Stimulated activated effector memory CD8-positive, alpha-beta T cell treated with anti-CD3 and anti-CD28 coated beads, Interleukin-12 subunit alpha, Interleukin-12 subunit beta, amount 100 ng/mL, for 72 hours (primary cell): ENCODE data around the gene RBPMS2.
A peak's percentile ranks its signal among the peaks of the same experiment; 100 is the strongest.

Experiments
- ATAC-seq: fragments of 150-1000 bp; cut with Tn5 transposase; 2 replicates; pipeline ENCODE4 v1.10.0; 2021
- DNase-seq, 2 donors: peaks; one replicate each; pipeline ENCODE4 v3.0.0; 2021 to 2022; ENCODE audit warnings: low spot score in 2 of 2
- H3K27ac Mint-ChIP-seq: one replicate; pipeline ENCODE4 v1.8.0; 2022; ENCODE audit warnings: mild to moderate bottlenecking, mixed read lengths
- H3K36me3 Mint-ChIP-seq: one replicate; pipeline ENCODE4 v1.8.0; 2022; ENCODE audit warnings: mild to moderate bottlenecking, mixed read lengths
- H3K4me1 Mint-ChIP-seq: one replicate; pipeline ENCODE4 v1.8.0; 2022; ENCODE audit warnings: mixed read lengths
- H3K4me3 Mint-ChIP-seq: one replicate; pipeline ENCODE4 v1.8.0; 2022; ENCODE audit warnings: mild to moderate bottlenecking, mixed read lengths
- H3K9me3 Mint-ChIP-seq: one replicate; pipeline ENCODE4 v1.8.0; 2022; ENCODE audit warnings: mixed read lengths

Gene RBPMS2

GRCh38 chr15:64701482-64702184 is 73.8 kb downstream of the RBPMS2 start:
- H3K36me3 Mint-ChIP-seq = peaks cover 40% of the 10 kb centered on the region
- H3K4me3 Mint-ChIP-seq = peak overlapping the region; percentile 70
- no peak for ATAC-seq
- DNase-seq = no peak
- H3K27ac Mint-ChIP-seq = peak overlapping the region; percentile 92
- H3K9me3 Mint-ChIP-seq = no peaks in the 10 kb centered on the region
- H3K4me1 Mint-ChIP-seq = peaks cover 58% of the 10 kb centered on the region

GRCh38 chr15:64701051-64701450 is 74.3 kb downstream of the RBPMS2 start:
- peak overlapping the region; percentile 92 for H3K27ac Mint-ChIP-seq
- peaks cover 58% of the 10 kb centered on the region for H3K4me1 Mint-ChIP-seq
- peaks cover 44% of the 10 kb centered on the region for H3K36me3 Mint-ChIP-seq
- ATAC-seq = no peak
- H3K4me3 Mint-ChIP-seq = peak overlapping the region; percentile 70
- no peak for DNase-seq
- no peaks in the 10 kb centered on the region for H3K9me3 Mint-ChIP-seq

GRCh38 chr15:64699751-64700388 is 75.5 kb downstream of the RBPMS2 start:
- ATAC-seq (no peak), DNase-seq (no peak)
- peaks cover 58% of the 10 kb centered on the region for H3K4me1 Mint-ChIP-seq
- H3K9me3 Mint-ChIP-seq = no peaks in the 10 kb centered on the region
- peak overlapping the region; percentile 92 for H3K27ac Mint-ChIP-seq
- peak overlapping the region; percentile 70 for H3K4me3 Mint-ChIP-seq
- peaks cover 54% of the 10 kb centered on the region for H3K36me3 Mint-ChIP-seq

GRCh38 chr15:64698823-64699222 is 76.6 kb downstream of the RBPMS2 start:
- peak overlapping the region; percentile 70 for H3K4me3 Mint-ChIP-seq
- H3K9me3 Mint-ChIP-seq = no peaks in the 10 kb centered on the region
- peak overlapping the region; percentile 24 for H3K27ac Mint-ChIP-seq
- H3K4me1 Mint-ChIP-seq = peaks cover 58% of the 10 kb centered on the region
- DNase-seq = no peak
- ATAC-seq = no peak
- H3K36me3 Mint-ChIP-seq = peaks cover 64% of the 10 kb centered on the region

GRCh38 chr15:64697911-64698369 is 77.4 kb downstream of the RBPMS2 start:
- DNase-seq (peak; percentile 25 to 75), ATAC-seq (peak; percentile 88)
- no peaks in the 10 kb centered on the region for H3K9me3 Mint-ChIP-seq
- peaks cover 51% of the 10 kb centered on the region for H3K4me1 Mint-ChIP-seq
- H3K36me3 Mint-ChIP-seq = peaks cover 69% of the 10 kb centered on the region
- peak overlapping the region; percentile 24 for H3K27ac Mint-ChIP-seq
- H3K4me3 Mint-ChIP-seq = peak overlapping the region; percentile 70

- Mint-ChIP-seq H3K4me1 (peaks cover 41% of the 10 kb centered on the region), H3K9me3 (no peaks in the 10 kb centered on the region), H3K27ac (no peak overlapping the region), H3K36me3 (peaks cover 74% of the 10 kb centered on the region), H3K4me3 (no peak overlapping the region)
- no peak for ATAC-seq
- DNase-seq = no peak
Observed at GRCh38 chr15:64696481-64696880, 78.9 kb downstream of the RBPMS2 start.

GRCh38 chr15:64695561-64695992 is 79.8 kb downstream of the RBPMS2 start:
- no peak for DNase-seq
- Mint-ChIP-seq H3K4me3 (no peak overlapping the region), H3K36me3 (peaks cover 72% of the 10 kb centered on the region), H3K9me3 (no peaks in the 10 kb centered on the region), H3K27ac (no peak overlapping the region), H3K4me1 (peaks cover 32% of the 10 kb centered on the region)
- ATAC-seq = no peak

GRCh38 chr15:64694816-64695215 is 80.6 kb downstream of the RBPMS2 start:
- no peak for DNase-seq
- Mint-ChIP-seq H3K4me1 (peaks cover 24% of the 10 kb centered on the region), H3K36me3 (peaks cover 72% of the 10 kb centered on the region), H3K4me3 (no peak overlapping the region), H3K27ac (peak overlapping the region; percentile 72), H3K9me3 (no peaks in the 10 kb centered on the region)
- no peak for ATAC-seq

GRCh38 chr15:64693134-64693533 is 82.3 kb downstream of the RBPMS2 start:
- Mint-ChIP-seq H3K27ac (peak overlapping the region; percentile 45), H3K4me1 (peaks cover 7% of the 10 kb centered on the region), H3K4me3 (no peak overlapping the region), H3K36me3 (peaks cover 76% of the 10 kb centered on the region), H3K9me3 (no peaks in the 10 kb centered on the region)
- DNase-seq (no peak), ATAC-seq (no peak)

GRCh38 chr15:64691896-64692565 is 83.4 kb downstream of the RBPMS2 start:
- Mint-ChIP-seq H3K9me3 (no peaks in the 10 kb centered on the region), H3K36me3 (peaks cover 87% of the 10 kb centered on the region), H3K27ac (peak overlapping the region; percentile 54), H3K4me1 (no peaks in the 10 kb centered on the region), H3K4me3 (no peak overlapping the region)
- ATAC-seq = no peak
- DNase-seq = no peak

- ATAC-seq = no peak
- H3K36me3 Mint-ChIP-seq = peaks cover 95% of the 10 kb centered on the region
- DNase-seq = no peak
- H3K4me1 Mint-ChIP-seq = no peaks in the 10 kb centered on the region
- H3K9me3 Mint-ChIP-seq = no peaks in the 10 kb centered on the region
- H3K4me3 Mint-ChIP-seq = no peak overlapping the region
- H3K27ac Mint-ChIP-seq = peak overlapping the region; percentile 73
Observed at GRCh38 chr15:64690578-64691296, 84.7 kb downstream of the RBPMS2 start.

- ATAC-seq (no peak), DNase-seq (no peak)
- H3K27ac Mint-ChIP-seq = peak overlapping the region; percentile 73
- peaks cover 94% of the 10 kb centered on the region for H3K36me3 Mint-ChIP-seq
- no peak overlapping the region for H3K4me3 Mint-ChIP-seq
- no peaks in the 10 kb centered on the region for H3K4me1 Mint-ChIP-seq
- H3K9me3 Mint-ChIP-seq = no peaks in the 10 kb centered on the region
Observed at GRCh38 chr15:64690008-64690407, 85.4 kb downstream of the RBPMS2 start.
